Activated gamma-delta T cell treated with anti-CD3 and anti-CD28 coated beads, Interleukin-2, amount 50 U/mL, for 16 hours (primary cell): ENCODE measurements around the gene ARHGEF18.
"Not testable (repeated sequence)": the region's sequence is repeated elsewhere in the genome, so short reads cannot be mapped to it uniquely, and the experiment has no call there.

Experiments used
- DNase-seq: peaks from one replicate; pipeline ENCODE4 v3.0.0-alpha.2; 2020; ENCODE audit warnings: low read depth

ARHGEF18 gene

GRCh38 chr19:7349231-7349591 is 474 bp downstream of the ARHGEF18 start:
- DNase-seq = no peak

GRCh38 chr19:7349961-7350711 is 1.4 kb downstream of the ARHGEF18 start:
- DNase-seq = no peak

GRCh38 chr19:7351861-7352260 is 3.1 kb downstream of the ARHGEF18 start:
- no peak for DNase-seq

GRCh38 chr19:7355151-7355820 is 6.5 kb downstream of the ARHGEF18 start:
- DNase-seq = no peak

- no peak for DNase-seq
Measured at GRCh38 chr19:7355871-7356270, 7.1 kb downstream of the ARHGEF18 start.

- no peak for DNase-seq
Measured at GRCh38 chr19:7356899-7357627, 8.3 kb downstream of the ARHGEF18 start.

- no peak for DNase-seq
Measured at GRCh38 chr19:7358102-7358597, 9.4 kb downstream of the ARHGEF18 start.

GRCh38 chr19:7360393-7360984 is 11.8 kb downstream of the ARHGEF18 start:
- no peak for DNase-seq

GRCh38 chr19:7363225-7363624 is 14.5 kb downstream of the ARHGEF18 start:
- no peak for DNase-seq

GRCh38 chr19:7366701-7367420 is 18.1 kb downstream of the ARHGEF18 start:
- DNase-seq = no peak

GRCh38 chr19:7368456-7368855 is 19.7 kb downstream of the ARHGEF18 start:
- no peak for DNase-seq

GRCh38 chr19:7368866-7369265 is 20.1 kb downstream of the ARHGEF18 start:
- not testable (repeated sequence) for DNase-seq

- no peak for DNase-seq
Measured at GRCh38 chr19:7370546-7370945, 21.8 kb downstream of the ARHGEF18 start.

- no peak for DNase-seq
Measured at GRCh38 chr19:7371001-7371400, 22.3 kb downstream of the ARHGEF18 start.

GRCh38 chr19:7372810-7373209 is 24.1 kb downstream of the ARHGEF18 start:
- no peak for DNase-seq

GRCh38 chr19:7373862-7374261 is 25.1 kb downstream of the ARHGEF18 start:
- DNase-seq = no peak

- DNase-seq = no peak
Measured at GRCh38 chr19:7376151-7376852, 27.6 kb downstream of the ARHGEF18 start.

GRCh38 chr19:7377196-7377595 is 28.5 kb downstream of the ARHGEF18 start:
- no peak for DNase-seq

- no peak for DNase-seq
Measured at GRCh38 chr19:7381073-7381390, 32.3 kb downstream of the ARHGEF18 start.

GRCh38 chr19:7382694-7383093 is 34.0 kb downstream of the ARHGEF18 start:
- no peak for DNase-seq

- no peak for DNase-seq
Measured at GRCh38 chr19:7383284-7383683, 34.5 kb downstream of the ARHGEF18 start.
